ENCODE results near the gene ZDHHC16.

- TF ChIP-seq CTCF (IDR thresholded peaks at IDR 0.05) (no peak), POLR2A (IDR thresholded peaks at IDR 0.05) (peak; percentile 39)
Measured at GRCh38 chr10:97498841-97499560, 53.0 kb downstream of the ZDHHC16 start, which contains the start of gene UBTD1.

Measured in ovary (tissue), 3 donors.